Cardiac fibroblast (primary cell): ENCODE measurements around the gene FAR2.

Source experiments
- DNase-seq, 2 donors: peaks; one replicate each; pipeline versions ENCODE4 v3.0.0 to v3.0.0-alpha.2; 2010; ENCODE audit warnings: low read depth in 2 of 2
- H3K4me3 ChIP-seq, 2 donors: replicated peaks in 1 of 2; 1 replicate in 1 of 2; 2 replicates in 1 of 2; pipeline ENCODE4 v1.5.1; 2011; ENCODE audit warnings: low read depth in 2 of 2, low read length in 2 of 2, mild to moderate bottlenecking in 2 of 2, moderate library complexity in 1 of 2
- CTCF ChIP-seq: IDR thresholded peaks from one replicate; pipeline ENCODE4 v1.5.1; 2011; ENCODE audit warnings: low read depth, mild to moderate bottlenecking, low read length, inconsistent platforms

Gene FAR2

GRCh38 chr12:29299633-29300032 is 150.6 kb downstream of the FAR2 start:
- DNase-seq: no peak
- TF ChIP-seq CTCF: no peak
- no peak overlapping the region for H3K4me3 ChIP-seq

- TF ChIP-seq CTCF: no peak
- no peak overlapping the region for H3K4me3 ChIP-seq
- DNase-seq: no peak
Observed at GRCh38 chr12:29301114-29301513, 152.0 kb downstream of the FAR2 start.

- TF ChIP-seq CTCF: no peak
Observed at GRCh38 chr12:29304388-29304787, 155.3 kb downstream of the FAR2 start.

GRCh38 chr12:29306266-29306665 is 157.2 kb downstream of the FAR2 start:
- no peak for DNase-seq
- no peak overlapping the region for H3K4me3 ChIP-seq
- no peak for TF ChIP-seq CTCF

More at GRCh38 chr12:29304388-29304787, 155.3 kb downstream of the FAR2 start:
- DNase-seq: no peak
- H3K4me3 ChIP-seq: no peak overlapping the region

GRCh38 chr12:29306682-29307081 is 157.6 kb downstream of the FAR2 start:
- H3K4me3 ChIP-seq: no peak overlapping the region
- TF ChIP-seq CTCF: no peak
- no peak for DNase-seq

GRCh38 chr12:29309320-29309902 is 160.3 kb downstream of the FAR2 start:
- TF ChIP-seq CTCF: peak; percentile 50
- no peak overlapping the region for H3K4me3 ChIP-seq
- peak; percentile 57 to 61 for DNase-seq

- no peak overlapping the region for H3K4me3 ChIP-seq
- no peak for DNase-seq
- TF ChIP-seq CTCF: no peak
Observed at GRCh38 chr12:29310899-29311298, 161.8 kb downstream of the FAR2 start.
